ENCODE results near the gene CABCOCO1.

DNA sequence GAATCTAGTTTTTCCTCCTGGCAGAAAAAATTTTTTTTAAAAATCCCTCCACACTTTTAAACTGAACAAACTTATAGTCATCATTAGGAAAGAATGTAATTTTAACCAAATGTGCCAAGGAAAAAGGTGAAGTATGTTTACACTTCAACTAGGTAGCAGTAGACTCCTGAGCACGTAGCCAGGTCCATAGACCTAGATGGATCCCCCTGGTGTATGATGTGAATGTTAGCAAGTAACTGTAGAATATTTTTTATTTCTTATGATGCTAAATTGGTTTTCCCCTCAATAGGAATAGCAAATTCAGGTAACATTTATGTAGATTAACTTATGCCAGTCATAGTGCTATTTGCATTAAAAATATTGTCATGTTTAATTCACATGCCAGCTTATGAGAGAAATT, 19.6 kb downstream of the CABCOCO1 start:
- TF ChIP-seq ZNF556 (CRISPR knock-in tag; IDR thresholded peaks at IDR 0.05; ENCODE audit: borderline replicate concordance) (no peak), ZNF274 (CRISPR knock-in tag; IDR thresholded peaks at IDR 0.05) (no peak), DNMT1 (CRISPR knock-in tag; IDR thresholded peaks at IDR 0.05) (no peak), SOX13 (IDR thresholded peaks at IDR 0.05) (no peak), SOX13 (CRISPR knock-in tag; conservative IDR thresholded peaks at IDR 0.05 in 1 of 2, IDR thresholded peaks at IDR 0.05 in 1 of 2) (no peak), ZNF607 (CRISPR knock-in tag; IDR thresholded peaks at IDR 0.05; ENCODE audit: borderline replicate concordance) (no peak), TAF1 (CRISPR knock-in tag; IDR thresholded peaks at IDR 0.05) (no peak), ZNF343 (CRISPR knock-in tag; IDR thresholded peaks at IDR 0.05) (no peak), RAD21 (CRISPR knock-in tag; IDR thresholded peaks at IDR 0.05) (no peak), CREB1 (IDR thresholded peaks at IDR 0.05) (no peak), CREB1 (CRISPR knock-in tag; IDR thresholded peaks at IDR 0.05) (no peak)
- TF ChIP-seq, protein P1, sequence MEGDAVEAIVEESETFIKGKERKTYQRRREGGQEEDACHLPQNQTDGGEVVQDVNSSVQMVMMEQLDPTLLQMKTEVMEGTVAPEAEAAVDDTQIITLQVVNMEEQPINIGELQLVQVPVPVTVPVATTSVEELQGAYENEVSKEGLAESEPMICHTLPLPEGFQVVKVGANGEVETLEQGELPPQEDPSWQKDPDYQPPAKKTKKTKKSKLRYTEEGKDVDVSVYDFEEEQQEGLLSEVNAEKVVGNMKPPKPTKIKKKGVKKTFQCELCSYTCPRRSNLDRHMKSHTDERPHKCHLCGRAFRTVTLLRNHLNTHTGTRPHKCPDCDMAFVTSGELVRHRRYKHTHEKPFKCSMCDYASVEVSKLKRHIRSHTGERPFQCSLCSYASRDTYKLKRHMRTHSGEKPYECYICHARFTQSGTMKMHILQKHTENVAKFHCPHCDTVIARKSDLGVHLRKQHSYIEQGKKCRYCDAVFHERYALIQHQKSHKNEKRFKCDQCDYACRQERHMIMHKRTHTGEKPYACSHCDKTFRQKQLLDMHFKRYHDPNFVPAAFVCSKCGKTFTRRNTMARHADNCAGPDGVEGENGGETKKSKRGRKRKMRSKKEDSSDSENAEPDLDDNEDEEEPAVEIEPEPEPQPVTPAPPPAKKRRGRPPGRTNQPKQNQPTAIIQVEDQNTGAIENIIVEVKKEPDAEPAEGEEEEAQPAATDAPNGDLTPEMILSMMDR (CRISPR knock-in tag; IDR thresholded peaks at IDR 0.05) = no peak
- TF ChIP-seq, protein P2, sequence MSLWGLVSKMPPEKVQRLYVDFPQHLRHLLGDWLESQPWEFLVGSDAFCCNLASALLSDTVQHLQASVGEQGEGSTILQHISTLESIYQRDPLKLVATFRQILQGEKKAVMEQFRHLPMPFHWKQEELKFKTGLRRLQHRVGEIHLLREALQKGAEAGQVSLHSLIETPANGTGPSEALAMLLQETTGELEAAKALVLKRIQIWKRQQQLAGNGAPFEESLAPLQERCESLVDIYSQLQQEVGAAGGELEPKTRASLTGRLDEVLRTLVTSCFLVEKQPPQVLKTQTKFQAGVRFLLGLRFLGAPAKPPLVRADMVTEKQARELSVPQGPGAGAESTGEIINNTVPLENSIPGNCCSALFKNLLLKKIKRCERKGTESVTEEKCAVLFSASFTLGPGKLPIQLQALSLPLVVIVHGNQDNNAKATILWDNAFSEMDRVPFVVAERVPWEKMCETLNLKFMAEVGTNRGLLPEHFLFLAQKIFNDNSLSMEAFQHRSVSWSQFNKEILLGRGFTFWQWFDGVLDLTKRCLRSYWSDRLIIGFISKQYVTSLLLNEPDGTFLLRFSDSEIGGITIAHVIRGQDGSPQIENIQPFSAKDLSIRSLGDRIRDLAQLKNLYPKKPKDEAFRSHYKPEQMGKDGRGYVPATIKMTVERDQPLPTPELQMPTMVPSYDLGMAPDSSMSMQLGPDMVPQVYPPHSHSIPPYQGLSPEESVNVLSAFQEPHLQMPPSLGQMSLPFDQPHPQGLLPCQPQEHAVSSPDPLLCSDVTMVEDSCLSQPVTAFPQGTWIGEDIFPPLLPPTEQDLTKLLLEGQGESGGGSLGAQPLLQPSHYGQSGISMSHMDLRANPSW (CRISPR knock-in tag; IDR thresholded peaks at IDR 0.05; ENCODE audit: borderline replicate concordance) = no peak
- TF ChIP-seq, protein P3, sequence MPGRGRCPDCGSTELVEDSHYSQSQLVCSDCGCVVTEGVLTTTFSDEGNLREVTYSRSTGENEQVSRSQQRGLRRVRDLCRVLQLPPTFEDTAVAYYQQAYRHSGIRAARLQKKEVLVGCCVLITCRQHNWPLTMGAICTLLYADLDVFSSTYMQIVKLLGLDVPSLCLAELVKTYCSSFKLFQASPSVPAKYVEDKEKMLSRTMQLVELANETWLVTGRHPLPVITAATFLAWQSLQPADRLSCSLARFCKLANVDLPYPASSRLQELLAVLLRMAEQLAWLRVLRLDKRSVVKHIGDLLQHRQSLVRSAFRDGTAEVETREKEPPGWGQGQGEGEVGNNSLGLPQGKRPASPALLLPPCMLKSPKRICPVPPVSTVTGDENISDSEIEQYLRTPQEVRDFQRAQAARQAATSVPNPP (CRISPR knock-in tag; IDR thresholded peaks at IDR 0.05) = no peak
- TF ChIP-seq, protein P4, sequence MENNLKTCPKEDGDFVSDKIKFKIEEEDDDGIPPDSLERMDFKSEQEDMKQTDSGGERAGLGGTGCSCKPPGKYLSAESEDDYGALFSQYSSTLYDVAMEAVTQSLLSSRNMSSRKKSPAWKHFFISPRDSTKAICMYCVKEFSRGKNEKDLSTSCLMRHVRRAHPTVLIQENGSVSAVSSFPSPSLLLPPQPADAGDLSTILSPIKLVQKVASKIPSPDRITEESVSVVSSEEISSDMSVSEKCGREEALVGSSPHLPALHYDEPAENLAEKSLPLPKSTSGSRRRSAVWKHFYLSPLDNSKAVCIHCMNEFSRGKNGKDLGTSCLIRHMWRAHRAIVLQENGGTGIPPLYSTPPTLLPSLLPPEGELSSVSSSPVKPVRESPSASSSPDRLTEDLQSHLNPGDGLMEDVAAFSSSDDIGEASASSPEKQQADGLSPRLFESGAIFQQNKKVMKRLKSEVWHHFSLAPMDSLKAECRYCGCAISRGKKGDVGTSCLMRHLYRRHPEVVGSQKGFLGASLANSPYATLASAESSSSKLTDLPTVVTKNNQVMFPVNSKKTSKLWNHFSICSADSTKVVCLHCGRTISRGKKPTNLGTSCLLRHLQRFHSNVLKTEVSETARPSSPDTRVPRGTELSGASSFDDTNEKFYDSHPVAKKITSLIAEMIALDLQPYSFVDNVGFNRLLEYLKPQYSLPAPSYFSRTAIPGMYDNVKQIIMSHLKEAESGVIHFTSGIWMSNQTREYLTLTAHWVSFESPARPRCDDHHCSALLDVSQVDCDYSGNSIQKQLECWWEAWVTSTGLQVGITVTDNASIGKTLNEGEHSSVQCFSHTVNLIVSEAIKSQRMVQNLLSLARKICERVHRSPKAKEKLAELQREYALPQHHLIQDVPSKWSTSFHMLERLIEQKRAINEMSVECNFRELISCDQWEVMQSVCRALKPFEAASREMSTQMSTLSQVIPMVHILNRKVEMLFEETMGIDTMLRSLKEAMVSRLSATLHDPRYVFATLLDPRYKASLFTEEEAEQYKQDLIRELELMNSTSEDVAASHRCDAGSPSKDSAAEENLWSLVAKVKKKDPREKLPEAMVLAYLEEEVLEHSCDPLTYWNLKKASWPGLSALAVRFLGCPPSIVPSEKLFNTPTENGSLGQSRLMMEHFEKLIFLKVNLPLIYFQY (CRISPR knock-in tag; IDR thresholded peaks at IDR 0.05; ENCODE audit: borderline replicate concordance) = no peak

Data from HepG2 (cell line).